ENCODE measurements around the gene MYH4.

- TF ChIP-seq CTCF (IDR thresholded peaks at IDR 0.05) (no peak), POLR2A (IDR thresholded peaks at IDR 0.05) (no peak)
Observed at GRCh38 chr17:10482252-10482651, 12.9 kb upstream of the MYH4 start.

Data from adrenal gland (tissue), 5 donors.